ENCODE data around the gene CDKN2AIPNL.

The CDKN2AIPNL gene

GRCh38 chr5:134411546-134412266 lies at the start of gene CDKN2AIPNL:
TSS of gene CDKN2AIPNL (minus strand) at chr5:134411881. CDS start at chr5:134411854, 27 bp downstream.
- peak; percentile 68 for TF ChIP-seq CTCF (IDR thresholded peaks at IDR 0.05; ENCODE audit: low read depth, low read length)
- DNase-seq (ENCODE audit: extremely low read depth, low read depth): peak; percentile 58

- DNase-seq (ENCODE audit: extremely low read depth, low read depth): no peak
- TF ChIP-seq CTCF (IDR thresholded peaks at IDR 0.05; ENCODE audit: low read depth, low read length): no peak
These were observed 48.9 kb upstream of the CDKN2AIPNL start for GRCh38 chr5:134460551-134460950.

GRCh38 chr5:134459491-134459890 lies 47.8 kb upstream of the CDKN2AIPNL start:
- no peak for TF ChIP-seq CTCF (IDR thresholded peaks at IDR 0.05; ENCODE audit: low read depth, low read length)
- DNase-seq (ENCODE audit: extremely low read depth, low read depth): no peak

GRCh38 chr5:134459010-134459403 lies 47.3 kb upstream of the CDKN2AIPNL start:
- no peak for TF ChIP-seq CTCF (IDR thresholded peaks at IDR 0.05; ENCODE audit: low read depth, low read length)
- no peak for DNase-seq (ENCODE audit: extremely low read depth, low read depth)

GRCh38 chr5:134458234-134459009 lies 46.7 kb upstream of the CDKN2AIPNL start:
- no peak for DNase-seq (ENCODE audit: extremely low read depth, low read depth)
- TF ChIP-seq CTCF (IDR thresholded peaks at IDR 0.05; ENCODE audit: low read depth, low read length): no peak

- no peak for TF ChIP-seq CTCF (IDR thresholded peaks at IDR 0.05; ENCODE audit: low read depth, low read length)
- DNase-seq (ENCODE audit: extremely low read depth, low read depth): no peak
These were observed 46.1 kb upstream of the CDKN2AIPNL start for GRCh38 chr5:134457801-134458200.

GRCh38 chr5:134456825-134457224 lies 45.1 kb upstream of the CDKN2AIPNL start:
- no peak for TF ChIP-seq CTCF (IDR thresholded peaks at IDR 0.05; ENCODE audit: low read depth, low read length)
- no peak for DNase-seq (ENCODE audit: extremely low read depth, low read depth)

All from AG09319 (cell line).